GM19467 (cell line): ENCODE results near the gene MARCHF10.
"Not testable (repeated sequence)": the region's sequence is repeated elsewhere in the genome, so short reads cannot be mapped to it uniquely, and the experiment has no call there.

Experiments used
- ATAC-seq: cut with Tn5 transposase; IDR thresholded peaks from one replicate; pipeline ENCODE4 v1.9.1; 2021; ENCODE audit warnings: mild to moderate bottlenecking, moderate library complexity; ENCODE audit not compliant: unreplicated experiment

MARCHF10 gene

GRCh38 chr17:62807812-62808575, at the start of gene MARCHF10:
MARCHF10 (minus strand) TSS chr17:62808314; CDS start chr17:62801735, 6,579 bp downstream.
- ATAC-seq, result no peak

GRCh38 chr17:62857526-62857925, 49.4 kb upstream of the MARCHF10 start:
- ATAC-seq, result no peak

- ATAC-seq, result no peak
These were observed 48.5 kb upstream of the MARCHF10 start for GRCh38 chr17:62856594-62856993.

- no peak for ATAC-seq
These were observed 47.0 kb upstream of the MARCHF10 start for GRCh38 chr17:62855156-62855555.

GRCh38 chr17:62854098-62854680, 46.1 kb upstream of the MARCHF10 start:
- ATAC-seq, result no peak

GRCh38 chr17:62852195-62852594, 44.1 kb upstream of the MARCHF10 start:
- no peak for ATAC-seq

- not testable (repeated sequence) for ATAC-seq
These were observed 41.7 kb upstream of the MARCHF10 start for GRCh38 chr17:62849591-62850415.

- ATAC-seq, result no peak
These were observed 40.2 kb upstream of the MARCHF10 start for GRCh38 chr17:62848334-62848733.

GRCh38 chr17:62847426-62847825, 39.3 kb upstream of the MARCHF10 start:
- ATAC-seq, result no peak

GRCh38 chr17:62840871-62841270, 32.8 kb upstream of the MARCHF10 start:
- no peak for ATAC-seq

GRCh38 chr17:62833816-62834215, 25.7 kb upstream of the MARCHF10 start:
- ATAC-seq, result not testable (repeated sequence)

- ATAC-seq, result no peak
These were observed 24.3 kb upstream of the MARCHF10 start for GRCh38 chr17:62832405-62832804.

- ATAC-seq, result not testable (repeated sequence)
These were observed 23.0 kb upstream of the MARCHF10 start for GRCh38 chr17:62831066-62831465.

- ATAC-seq, result no peak
These were observed 19.8 kb upstream of the MARCHF10 start for GRCh38 chr17:62827746-62828485.

- ATAC-seq, result no peak
These were observed 18.8 kb upstream of the MARCHF10 start for GRCh38 chr17:62826956-62827355.

GRCh38 chr17:62825182-62825581, 17.1 kb upstream of the MARCHF10 start:
- no peak for ATAC-seq

- ATAC-seq, result no peak
These were observed 16.4 kb upstream of the MARCHF10 start for GRCh38 chr17:62824290-62825131.

- no peak for ATAC-seq
These were observed 15.2 kb upstream of the MARCHF10 start for GRCh38 chr17:62823111-62823893.
